Measurements from ENCODE around the gene LHFPL2.

LHFPL2 gene

DNA sequence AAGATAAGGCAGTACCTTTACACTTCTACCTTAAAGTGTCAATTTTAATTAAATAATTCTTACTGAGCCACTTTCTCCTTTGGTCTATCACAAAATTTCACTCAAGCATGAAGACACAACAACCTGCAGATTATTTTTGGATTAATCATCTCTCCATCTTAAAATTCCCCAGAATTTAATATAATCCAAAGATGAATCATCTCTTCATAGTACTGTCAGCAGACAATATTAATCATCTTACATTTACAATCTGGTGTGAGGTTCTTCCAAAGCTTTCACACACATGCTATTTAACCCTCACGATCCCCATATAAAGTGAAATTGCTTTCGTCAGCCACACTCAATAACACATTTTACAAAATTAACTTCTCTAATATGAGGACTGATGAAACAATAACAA is 43.0 kb downstream of the LHFPL2 start:
- no peak overlapping the region for H3K27ac ChIP-seq
- no peak for TF ChIP-seq CTCF (conservative IDR thresholded peaks at IDR 0.05)

DNA sequence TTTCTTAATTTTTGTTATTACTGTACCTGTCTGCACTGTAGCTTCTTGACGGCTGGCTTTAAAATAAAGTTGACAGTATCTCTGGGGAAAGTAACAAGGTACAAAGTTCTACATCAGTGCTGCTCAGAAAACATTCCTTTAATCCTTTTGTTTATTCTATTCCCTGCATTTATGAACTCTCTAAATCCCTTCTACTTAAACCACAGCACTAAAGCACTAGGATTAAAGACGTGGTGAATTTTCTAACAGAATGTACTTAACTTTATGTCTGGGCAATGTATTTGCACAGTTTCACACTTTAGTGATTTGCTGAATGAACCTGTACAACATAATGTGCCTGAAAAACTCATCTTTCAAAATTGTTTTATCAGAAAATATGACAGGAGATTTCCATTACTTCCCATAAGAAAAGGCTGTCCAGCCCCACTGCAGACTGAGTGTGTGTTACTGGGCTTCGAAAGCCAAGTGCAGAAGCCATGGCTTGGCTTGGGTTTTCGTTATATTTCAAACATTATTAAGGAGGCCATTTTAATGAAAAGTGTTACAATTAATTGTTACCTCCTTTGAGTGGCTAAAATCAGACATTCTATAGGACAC is 43.8 kb downstream of the LHFPL2 start:
- H3K27ac ChIP-seq, result no peak overlapping the region
- no peak for TF ChIP-seq CTCF (conservative IDR thresholded peaks at IDR 0.05)

GRCh38 chr5:78603636-78604175 is 44.9 kb downstream of the LHFPL2 start:
- H3K27ac ChIP-seq, result no peak overlapping the region
- no peak for TF ChIP-seq CTCF (conservative IDR thresholded peaks at IDR 0.05)

DNA sequence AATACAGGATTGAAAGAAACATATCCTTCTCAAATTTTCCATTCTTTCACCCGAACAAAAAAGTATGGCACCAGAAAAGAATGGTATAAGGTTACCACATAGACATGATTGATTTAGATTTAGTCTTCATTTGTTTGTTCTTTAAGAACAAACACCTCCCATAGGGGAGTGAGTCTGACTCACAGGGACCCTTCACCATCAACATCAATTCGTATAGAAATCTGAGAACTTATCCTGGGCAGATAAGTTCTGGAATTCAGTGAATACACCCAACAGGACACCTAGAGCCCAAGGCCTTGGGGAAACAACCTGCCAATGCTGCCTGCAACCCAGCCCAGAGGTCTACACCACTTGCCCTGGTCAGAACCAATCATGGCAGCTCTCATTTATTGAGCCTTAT is 46.2 kb downstream of the LHFPL2 start:
- TF ChIP-seq CTCF (conservative IDR thresholded peaks at IDR 0.05), result no peak
- H3K27ac ChIP-seq, result no peak overlapping the region

- no peak for TF ChIP-seq CTCF (conservative IDR thresholded peaks at IDR 0.05)
- no peak overlapping the region for H3K27ac ChIP-seq
Observed at GRCh38 chr5:78601559-78602314, 46.8 kb downstream of the LHFPL2 start.

DNA sequence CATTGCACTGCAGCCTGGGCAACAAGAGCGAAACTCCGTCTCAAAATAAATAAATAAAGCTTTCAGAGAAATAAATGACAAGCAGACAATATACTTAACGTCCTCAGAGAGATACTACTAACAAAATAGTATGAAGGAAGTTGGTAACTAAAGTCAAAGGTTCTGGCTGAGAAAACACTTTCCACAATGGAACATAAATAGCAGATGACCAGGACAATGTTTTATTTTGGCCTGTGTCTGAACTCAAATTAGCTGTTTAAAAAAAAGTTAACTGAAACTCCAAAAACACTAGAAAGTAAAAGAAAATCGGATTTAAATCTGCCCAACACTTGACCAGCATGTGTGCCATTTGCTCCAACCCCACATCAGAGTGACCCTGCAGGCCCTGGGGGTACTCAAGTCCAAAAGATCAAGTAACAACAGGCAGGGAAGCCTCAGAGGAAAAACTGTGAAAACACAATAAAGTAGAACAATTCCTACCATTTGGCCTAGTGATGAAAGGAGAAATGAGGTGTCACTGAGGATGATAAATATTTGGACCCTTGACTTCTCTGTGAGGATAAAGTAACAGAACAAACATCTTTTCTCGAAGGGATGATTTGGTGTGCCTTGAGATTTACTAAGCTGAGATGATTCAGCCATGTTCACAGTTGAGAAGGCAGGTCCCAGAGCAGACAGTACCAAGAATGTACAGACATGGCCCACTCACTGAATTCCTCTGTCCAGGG is 47.7 kb downstream of the LHFPL2 start:
- H3K27ac ChIP-seq, result no peak overlapping the region
- TF ChIP-seq CTCF (conservative IDR thresholded peaks at IDR 0.05), result no peak

DNA sequence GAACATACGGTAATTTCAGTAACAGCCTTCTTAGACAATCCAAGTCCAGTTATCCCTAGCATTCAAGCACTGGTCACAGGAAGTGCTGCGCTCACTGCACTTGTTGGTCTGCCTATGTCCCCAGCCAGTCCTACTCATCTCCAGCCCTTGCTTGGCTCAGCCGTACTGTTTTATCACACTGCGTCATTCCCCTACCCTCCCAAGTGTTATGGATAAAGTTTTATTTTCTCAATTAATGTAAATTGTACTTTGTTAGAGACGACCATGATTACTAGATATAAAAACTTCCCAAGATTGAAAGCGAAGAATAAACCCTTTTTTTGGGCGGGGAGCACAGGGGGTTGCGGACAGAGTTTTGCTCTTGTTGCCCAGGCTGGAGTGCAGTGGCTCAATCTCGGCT is 49.6 kb downstream of the LHFPL2 start:
- no peak for TF ChIP-seq CTCF (conservative IDR thresholded peaks at IDR 0.05)

More for the DNA sequence above, 49.6 kb downstream of the LHFPL2 start:
- H3K27ac ChIP-seq, result no peak overlapping the region

Measured in VCaP (cell line).